ENCODE data around the gene KDELR1.

- TF ChIP-seq POLR2A (IDR thresholded peaks at IDR 0.05) (no peak), CTCF (IDR thresholded peaks at IDR 0.05) (no peak)
These were observed 42.0 kb upstream of the KDELR1 start for GRCh38 chr19:48433337-48433736.
